HFFc6 (cell line): Measurements from ENCODE around the gene DOCK2. TPM values are rescaled to one million over a fixed set of nuclear protein-coding genes. Genes with fewer than 3 reads are reported as not detected.

Source experiments
- DNase-seq: peaks from one replicate; pipeline ENCODE4 v3.0.0-alpha.2; 2018
- H3K27ac Mint-ChIP-seq: 2 replicates; pipeline ENCODE4 v1.8.0; 2020; ENCODE audit warnings: mild to moderate bottlenecking, mixed read lengths
- H3K27me3 Mint-ChIP-seq: 2 replicates; pipeline ENCODE4 v1.8.0; 2021; ENCODE audit warnings: mild to moderate bottlenecking, moderate library complexity, mixed read lengths; ENCODE audit not compliant: insufficient read depth
- H3K36me3 Mint-ChIP-seq: 2 replicates; pipeline ENCODE4 v1.8.0; 2021; ENCODE audit warnings: low read depth, mixed read lengths
- H3K4me1 Mint-ChIP-seq: 2 replicates; pipeline ENCODE4 v1.8.0; 2020; ENCODE audit warnings: low read depth, mixed read lengths
- H3K4me3 Mint-ChIP-seq: 2 replicates; pipeline ENCODE4 v1.8.0; 2020; ENCODE audit warnings: mild to moderate bottlenecking, moderate library complexity, mixed read lengths
- H3K9me3 Mint-ChIP-seq: 2 replicates; pipeline ENCODE4 v1.8.0; 2020; ENCODE audit warnings: mild to moderate bottlenecking, mixed read lengths
- CTCF ChIP-seq: fragments of 200-600 bp; sonication (generic); IDR thresholded peaks from 2 replicates; pipeline ENCODE4 v1.5.0; 2021; ENCODE audit warnings: antibody characterized with exemption, mild to moderate bottlenecking
- total RNA-seq, 6 experiments: library from RNA; stranded (reverse); fragmentation: NEBNext Ultra II Directional; extraction: Animal tissue kit (Norgen Biotek cat#: 25700); gene quantifications; 2 replicates in 1 of 6; 3 replicates in 5 of 6; pipeline ENCODE4 v1.2.3, GENCODE V29; 2021

DOCK2 gene
- total RNA-seq, 6 experiments from 2014 or later = 1.4 to 6.5 (median 3.0) TPM

- no peaks in the 10 kb centered on the region for H3K9me3 Mint-ChIP-seq
These were observed 119.9 kb downstream of the DOCK2 start for GRCh38 chr5:169757016-169757415.

GRCh38 chr5:169758886-169759285 lies 121.8 kb downstream of the DOCK2 start:
- peaks cover 1% of the 10 kb centered on the region for H3K27me3 Mint-ChIP-seq
- H3K4me3 Mint-ChIP-seq = no peak overlapping the region
- H3K9me3 Mint-ChIP-seq = no peaks in the 10 kb centered on the region
- TF ChIP-seq CTCF = no peak
- no peaks in the 10 kb centered on the region for H3K36me3 Mint-ChIP-seq
- peaks cover 66% of the 10 kb centered on the region for H3K4me1 Mint-ChIP-seq
- DNase-seq = peak; percentile 34
- peak overlapping the region; percentile 38; the same call in 1 of the 2 replicates for H3K27ac Mint-ChIP-seq

More at GRCh38 chr5:169757016-169757415, 119.9 kb downstream of the DOCK2 start:
- DNase-seq = peak; percentile 45
- Mint-ChIP-seq H3K36me3 (no peaks in the 10 kb centered on the region; the same call in 1 of the 2 replicates), H3K27me3 (peaks cover 1% of the 10 kb centered on the region), H3K27ac (peak overlapping the region; percentile 8; the same call in 1 of the 2 replicates), H3K4me3 (no peak overlapping the region), H3K4me1 (peaks cover 55% of the 10 kb centered on the region)
- TF ChIP-seq CTCF = no peak

GRCh38 chr5:169760229-169760628 lies 123.2 kb downstream of the DOCK2 start:
- Mint-ChIP-seq H3K4me1 (peaks cover 73% of the 10 kb centered on the region), H3K9me3 (no peaks in the 10 kb centered on the region), H3K36me3 (no peaks in the 10 kb centered on the region), H3K27ac (no peak overlapping the region), H3K4me3 (no peak overlapping the region), H3K27me3 (peaks cover 1% of the 10 kb centered on the region; the same call in 1 of the 2 replicates)
- no peak for TF ChIP-seq CTCF
- DNase-seq = no peak

GRCh38 chr5:169762338-169763095 lies 125.4 kb downstream of the DOCK2 start:
- Mint-ChIP-seq H3K4me3 (peak overlapping the region; percentile 25), H3K27ac (peak overlapping the region; percentile 84), H3K4me1 (peaks cover 71% of the 10 kb centered on the region), H3K36me3 (no peaks in the 10 kb centered on the region), H3K9me3 (no peaks in the 10 kb centered on the region), H3K27me3 (peaks cover 1% of the 10 kb centered on the region; the same call in 1 of the 2 replicates)
- peak; percentile 60 for DNase-seq
- TF ChIP-seq CTCF = no peak

- no peaks in the 10 kb centered on the region for H3K9me3 Mint-ChIP-seq
- H3K4me1 Mint-ChIP-seq = peaks cover 67% of the 10 kb centered on the region
- peak; percentile 19 for DNase-seq
- H3K4me3 Mint-ChIP-seq = 0 out of 2 replicates have a peak overlapping the region, but pooled peaks have one; percentile 25
- no peak for TF ChIP-seq CTCF
- peaks cover 1% of the 10 kb centered on the region; the same call in 1 of the 2 replicates for H3K27me3 Mint-ChIP-seq
- H3K27ac Mint-ChIP-seq = peak overlapping the region; percentile 84
- H3K36me3 Mint-ChIP-seq = no peaks in the 10 kb centered on the region
These were observed 126.4 kb downstream of the DOCK2 start for GRCh38 chr5:169763376-169764017.
